Stimulated activated CD4-positive, alpha-beta T cell treated with anti-CD3 and anti-CD28 coated beads, Interleukin-2, amount 100 ng/mL, for 48 hours (primary cell): ENCODE results near the gene PAGE2.
"Not testable (repeated sequence)": the region's sequence is repeated elsewhere in the genome, so short reads cannot be mapped to it uniquely, and the experiment has no call there.

Source experiments
- DNase-seq, 2 donors: peaks; one replicate each; pipeline ENCODE4 v3.0.0-alpha.2; 2020

Gene PAGE2

DNA sequence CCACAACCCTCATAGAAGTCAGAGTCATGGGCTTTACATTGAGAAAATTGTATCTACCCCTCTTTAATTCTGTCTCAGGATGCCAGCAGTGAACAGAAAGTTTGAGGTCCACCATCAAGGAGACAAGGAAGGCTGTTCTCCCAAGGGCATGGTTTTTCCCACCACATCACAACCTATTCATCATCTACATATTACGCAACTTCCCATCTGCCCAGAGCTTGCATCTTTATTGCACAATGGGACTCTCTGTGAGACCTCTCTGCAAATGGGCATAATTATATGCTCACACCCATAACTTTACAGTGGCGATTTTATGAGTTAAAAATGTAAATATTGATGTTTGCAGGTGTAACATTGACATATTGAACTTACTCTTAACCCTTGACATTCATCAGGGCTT lies 38.9 kb downstream of the PAGE2 start:
- no peak for DNase-seq

DNA sequence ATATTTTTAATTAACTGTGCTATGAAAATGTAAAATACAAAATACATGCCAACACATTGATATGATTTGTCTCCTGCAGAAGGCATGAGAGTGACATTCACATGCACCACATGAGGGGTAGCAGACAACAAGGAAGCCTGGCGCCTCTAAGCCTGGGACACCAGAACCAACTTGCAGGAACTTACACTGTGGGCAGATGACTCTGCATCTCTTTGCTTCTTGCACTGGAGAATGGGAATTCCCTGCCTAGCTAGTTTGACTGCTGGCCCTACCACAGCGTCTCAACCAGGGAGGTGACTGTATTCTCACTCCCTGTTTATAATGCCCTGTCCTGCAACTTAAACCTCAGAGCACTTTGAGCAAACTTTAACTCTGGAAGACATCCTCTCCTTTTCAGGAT lies 40.5 kb downstream of the PAGE2 start:
- DNase-seq = no peak

- DNase-seq = no peak
These were observed 41.7 kb downstream of the PAGE2 start for GRCh38 chrX:55130481-55130880.

DNA sequence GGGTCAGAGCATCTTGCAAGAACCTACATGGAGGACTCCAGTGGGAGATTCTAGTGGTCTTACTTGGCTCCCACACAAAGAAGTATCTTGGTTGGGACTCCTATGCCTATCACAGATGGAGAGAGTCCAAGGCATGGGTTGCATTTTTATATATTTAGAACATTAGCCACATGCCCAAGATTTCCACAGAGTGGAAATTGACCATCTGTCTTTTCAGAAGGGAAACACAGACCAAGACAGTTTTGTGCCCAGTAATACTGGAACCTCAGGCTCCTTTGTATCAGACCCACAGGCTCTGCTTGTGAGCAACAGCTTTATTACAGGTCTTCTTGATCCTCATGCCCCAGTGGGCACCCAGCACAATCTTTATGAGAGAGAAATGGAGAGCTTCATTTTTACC lies 43.6 kb downstream of the PAGE2 start:
- no peak for DNase-seq

- peak; percentile 6 to 11 for DNase-seq
These were observed 46.4 kb downstream of the PAGE2 start for GRCh38 chrX:55135171-55135570.

- DNase-seq = not testable (repeated sequence)
These were observed 52.0 kb downstream of the PAGE2 start for GRCh38 chrX:55140800-55141199.
